HS-27A (cell line): ENCODE measurements around the gene B4GALNT4.
"Not testable (repeated sequence)": the region's sequence is repeated elsewhere in the genome, so short reads cannot be mapped to it uniquely, and the experiment has no call there.

Experiments used
- DNase-seq: peaks from one replicate; pipeline ENCODE4 v3.0.0-alpha.2; 2012; ENCODE audit warnings: low read depth, missing footprints

B4GALNT4 gene

GRCh38 chr11:359181-359714 is 10.1 kb upstream of the B4GALNT4 start:
- no peak for DNase-seq

DNA sequence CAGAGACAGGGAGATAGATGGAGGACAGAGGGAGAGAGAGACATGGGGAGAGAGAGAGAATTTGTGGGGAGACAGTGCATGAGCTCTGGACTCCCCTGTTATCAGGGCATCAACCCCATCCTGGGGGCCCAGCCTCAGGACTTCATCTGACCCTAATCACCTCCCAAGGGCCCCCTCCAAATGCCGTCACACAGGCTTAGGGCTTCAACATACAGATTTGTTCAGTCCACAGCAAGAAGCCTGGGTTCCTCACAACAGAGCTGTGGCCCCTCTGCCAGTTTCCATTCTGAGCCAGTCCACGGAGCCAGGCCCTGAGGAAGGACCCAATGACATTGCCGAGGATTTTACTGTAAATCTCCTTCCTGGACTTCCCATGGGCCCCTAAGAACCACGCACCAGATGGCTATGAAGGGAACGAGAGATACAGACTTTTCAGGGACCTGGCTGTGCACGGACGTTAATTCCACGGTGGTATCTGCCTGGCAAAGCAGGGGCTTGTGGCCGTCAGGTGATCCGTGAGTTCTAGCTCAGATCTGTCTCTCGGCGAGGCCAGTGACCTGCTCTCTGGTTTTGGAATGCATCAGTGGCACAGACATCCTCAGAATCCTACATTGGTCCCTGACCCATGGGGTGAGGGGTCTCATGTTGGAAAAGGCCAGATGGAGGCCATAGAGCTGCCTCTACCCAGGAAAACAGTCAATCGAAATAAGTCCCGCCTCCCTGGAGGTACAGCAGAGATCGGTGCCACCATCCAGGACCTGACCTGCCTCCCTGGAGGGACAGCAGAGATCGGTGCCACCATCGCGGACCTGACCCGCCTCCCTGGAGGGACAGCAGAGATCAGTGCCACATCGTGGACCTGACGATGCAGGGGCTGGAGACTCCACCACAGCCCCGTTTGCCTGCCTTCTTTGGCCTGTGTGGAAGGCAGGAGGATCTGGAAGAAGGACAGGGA is 8.7 kb upstream of the B4GALNT4 start:
- DNase-seq: no peak

DNA sequence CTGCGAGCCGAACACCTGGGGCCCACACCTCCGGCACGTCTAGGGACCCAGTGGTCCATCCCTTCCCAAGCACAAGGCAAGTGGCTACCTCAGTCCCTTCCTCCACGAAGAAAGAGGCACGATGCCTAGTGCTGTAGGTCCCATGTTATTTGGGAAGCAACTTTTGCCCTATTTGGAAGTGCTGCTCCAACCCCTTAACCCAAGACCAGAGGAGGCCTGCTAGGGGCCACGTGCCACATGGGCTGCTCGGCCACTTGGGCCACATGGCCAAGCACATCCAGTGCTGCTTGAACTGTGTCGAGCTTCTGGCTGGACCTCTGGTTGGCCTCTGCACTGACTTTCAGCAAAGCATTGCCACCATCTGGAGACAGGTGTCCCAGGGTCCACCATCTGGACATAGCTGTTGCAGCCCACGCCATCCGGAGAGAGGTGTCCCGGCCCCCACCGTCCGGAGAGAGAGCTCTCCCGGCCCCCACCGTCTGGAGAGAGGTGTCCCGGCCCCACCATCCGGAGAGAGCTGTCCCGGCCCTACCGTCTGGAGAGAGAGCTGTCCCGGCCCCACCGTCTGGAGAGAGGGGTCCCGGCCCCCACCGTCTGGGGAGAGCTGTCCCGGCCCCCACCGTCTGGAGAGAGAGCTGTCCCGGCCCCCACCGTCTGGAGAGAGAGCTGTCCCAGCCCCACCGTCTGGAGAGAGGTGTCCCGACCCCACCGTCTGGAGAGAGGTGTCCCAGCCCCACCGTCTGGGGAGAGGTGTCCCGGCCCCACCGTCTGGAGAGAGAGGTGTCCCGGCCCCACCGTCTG is 6.5 kb upstream of the B4GALNT4 start:
- no peak for DNase-seq

- DNase-seq: not testable (repeated sequence)
Observed at GRCh38 chr11:363443-363805, 5.9 kb upstream of the B4GALNT4 start.

DNA sequence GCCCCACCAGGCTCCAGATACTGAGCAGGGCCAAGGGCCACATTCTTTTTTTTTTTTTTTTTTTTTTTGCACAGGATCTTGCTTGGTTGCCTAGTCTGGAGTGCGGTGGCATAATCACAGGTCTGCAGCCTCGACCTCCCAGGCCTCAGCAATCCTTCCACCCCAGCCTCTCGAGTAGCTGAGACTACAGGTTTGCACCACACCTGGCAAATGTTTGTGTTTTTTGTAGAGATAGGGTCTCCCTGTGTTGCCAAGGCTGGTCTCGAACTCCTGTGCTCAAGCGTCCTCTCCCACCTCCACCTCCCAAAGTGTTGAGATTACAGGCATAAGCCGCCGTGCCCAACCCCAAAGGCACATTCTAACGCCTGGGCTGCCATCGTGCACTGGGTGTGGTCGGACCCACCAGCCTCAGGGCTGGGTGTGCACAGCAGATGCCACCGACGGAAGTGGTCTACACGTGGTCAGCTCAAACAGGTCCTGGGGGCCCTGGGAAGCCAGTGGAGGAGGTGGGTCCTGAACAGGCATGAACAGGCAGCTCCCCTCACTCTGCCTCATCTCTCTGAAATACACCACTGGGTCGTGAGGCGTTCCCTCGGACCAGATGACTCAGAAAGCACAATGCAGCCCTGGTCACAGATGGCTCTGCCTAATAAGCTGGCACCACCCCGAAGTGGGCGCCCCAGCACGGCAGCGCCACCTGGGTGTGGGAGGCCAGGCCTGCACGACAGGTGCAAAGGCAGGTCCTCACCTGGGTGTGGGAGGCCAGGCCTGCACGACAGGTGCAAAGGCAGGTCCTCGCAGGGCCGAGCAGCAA is 5.1 kb upstream of the B4GALNT4 start:
- DNase-seq: no peak

DNA sequence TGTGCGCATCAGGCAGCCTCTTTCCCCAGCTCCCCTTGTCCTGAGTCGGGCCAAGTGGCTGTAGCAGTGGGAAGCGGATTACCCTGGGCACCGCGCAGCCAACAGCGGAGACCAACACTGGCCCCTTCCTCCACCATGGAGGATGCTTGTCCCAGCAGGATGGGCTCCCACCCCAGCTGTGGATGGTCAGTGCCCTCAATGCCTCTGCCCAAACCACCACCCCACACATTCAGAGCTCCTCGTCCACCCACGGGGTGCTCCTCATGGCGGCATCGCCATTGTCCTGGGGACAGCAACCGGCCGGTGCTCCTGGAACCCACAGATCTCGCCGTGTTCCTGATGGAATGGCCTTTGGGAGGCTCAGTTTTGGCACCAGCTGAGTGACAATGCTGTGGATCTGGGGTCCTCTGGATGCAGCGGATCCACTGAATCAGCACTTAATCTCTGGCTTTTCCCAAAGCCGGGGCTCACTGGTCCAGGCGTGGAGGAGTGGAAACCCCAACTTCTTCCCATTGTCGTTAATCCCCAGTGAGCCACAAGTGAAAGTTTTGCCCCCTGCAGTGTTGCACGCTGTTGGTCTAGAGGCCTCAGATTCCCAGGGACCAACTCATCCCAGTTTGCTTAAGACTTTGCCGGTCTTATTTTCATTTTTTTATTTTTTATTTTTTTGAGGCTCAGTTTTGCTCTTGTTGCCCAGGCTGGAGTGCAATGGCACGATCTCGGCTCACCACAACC is 4.1 kb upstream of the B4GALNT4 start:
- DNase-seq: no peak

GRCh38 chr11:365831-366230 is 3.5 kb upstream of the B4GALNT4 start:
- DNase-seq: no peak

- no peak for DNase-seq
Observed at GRCh38 chr11:367956-368413, 1.3 kb upstream of the B4GALNT4 start.

DNA sequence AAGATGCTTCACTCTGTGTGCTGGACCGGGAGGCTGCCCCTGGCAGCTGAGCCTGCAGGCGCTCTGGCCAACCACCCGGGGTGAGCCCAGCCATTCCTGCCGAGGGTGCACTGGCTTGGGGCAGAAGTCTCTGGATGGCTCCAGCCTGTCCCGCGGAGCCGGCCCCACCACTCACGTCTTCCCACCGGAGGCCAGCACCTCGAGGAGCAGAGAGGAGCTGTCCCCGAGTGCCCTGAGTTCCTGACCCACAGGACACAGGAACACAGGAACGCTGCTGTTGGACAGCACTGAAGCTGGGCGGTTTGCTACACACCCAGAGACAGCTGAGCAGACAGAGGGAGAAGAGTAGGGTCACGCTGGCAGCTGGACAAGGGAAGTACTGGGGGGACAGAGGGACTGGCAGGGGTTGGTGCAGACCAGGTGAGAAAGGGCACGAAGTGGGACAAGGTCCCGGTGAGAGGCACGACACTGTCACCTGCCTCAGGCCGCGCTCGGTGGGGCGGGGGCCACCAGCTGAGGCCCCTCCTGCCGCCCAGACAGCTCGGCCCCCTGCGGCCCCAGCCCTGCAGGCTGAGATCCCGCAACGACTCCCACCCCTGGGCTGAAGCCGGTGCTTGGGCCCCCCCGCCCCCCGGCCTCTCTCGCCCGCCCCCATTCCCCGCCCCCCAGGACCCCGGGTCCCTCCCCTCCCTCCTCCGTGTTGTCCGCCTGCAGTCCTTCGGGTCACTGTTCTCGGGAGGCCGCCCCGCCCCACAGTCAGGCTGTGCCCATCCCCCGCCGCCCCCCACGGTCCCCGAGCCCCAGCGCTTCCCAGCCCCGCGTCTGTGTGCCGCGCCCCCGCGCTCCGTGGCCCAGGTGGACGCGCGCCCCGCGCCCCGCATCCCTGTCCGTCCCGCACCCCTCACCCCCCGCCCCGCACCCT is 624 bp upstream of the B4GALNT4 start:
- no peak for DNase-seq

GRCh38 chr11:370070-370941 is 1.0 kb downstream of the B4GALNT4 start:
- no peak for DNase-seq

DNA sequence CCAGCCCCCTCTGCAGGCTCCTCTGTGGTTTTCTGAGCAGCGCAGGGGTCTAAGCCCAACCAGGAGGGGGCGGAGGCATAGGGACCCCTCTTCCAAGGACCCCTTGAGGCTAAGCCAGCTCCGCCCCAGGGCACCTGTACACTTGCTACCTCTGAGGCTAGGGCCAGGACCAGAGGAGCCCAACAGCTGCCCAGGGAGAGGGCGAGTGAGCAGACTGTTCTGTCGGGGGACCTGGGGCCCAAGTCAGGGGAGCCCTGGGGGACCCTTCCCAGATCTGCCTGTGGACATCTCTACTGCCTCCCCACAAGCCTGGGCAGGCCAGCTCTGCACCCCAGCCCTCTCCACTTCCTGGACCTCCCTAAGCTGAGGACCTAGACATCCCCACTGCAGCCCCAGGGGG is 1.8 kb downstream of the B4GALNT4 start:
- no peak for DNase-seq

- DNase-seq: no peak
Observed at GRCh38 chr11:371716-372590, 2.7 kb downstream of the B4GALNT4 start.

DNA sequence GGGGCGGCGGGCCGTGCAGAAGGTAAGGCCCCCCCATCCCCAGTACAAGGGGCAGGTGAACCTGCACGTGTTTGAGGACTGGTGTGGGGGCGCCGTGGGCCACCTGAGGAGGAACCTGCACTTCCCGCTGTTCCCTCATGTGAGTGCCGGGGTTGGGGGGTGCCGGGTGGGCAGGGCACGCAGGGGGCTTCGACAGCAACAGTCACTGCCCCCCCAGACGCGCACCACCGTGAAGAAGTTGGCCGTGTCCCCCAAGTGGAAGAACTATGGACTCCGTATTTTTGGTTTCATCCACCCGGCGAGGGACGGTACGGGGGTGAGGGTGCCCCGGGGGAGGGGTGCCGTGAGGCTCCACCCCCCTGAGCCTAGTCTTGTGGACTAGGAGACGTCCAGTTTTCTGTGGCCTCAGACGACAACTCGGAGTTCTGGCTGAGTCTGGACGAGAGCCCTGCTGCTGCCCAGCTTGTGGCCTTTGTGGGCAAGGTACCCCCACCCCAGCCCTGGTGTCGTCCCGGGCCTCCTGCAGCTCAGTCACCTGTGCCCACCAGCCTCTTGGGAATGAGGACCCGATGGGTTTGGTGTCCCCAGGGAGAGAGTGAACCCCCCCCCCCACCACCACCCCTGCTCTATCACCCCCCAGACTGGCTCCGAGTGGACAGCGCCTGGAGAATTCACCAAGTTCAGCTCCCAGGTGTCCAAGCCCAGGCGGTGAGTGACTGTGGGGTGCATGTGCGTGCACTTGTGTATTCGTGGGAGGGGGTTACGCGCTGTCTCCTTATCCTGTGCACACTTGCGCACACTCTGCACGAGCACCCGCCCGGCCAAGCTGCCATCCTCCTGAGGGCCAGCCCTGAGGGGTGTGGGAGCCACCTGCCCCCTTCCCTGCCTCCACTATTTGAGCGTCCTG is 3.8 kb downstream of the B4GALNT4 start:
- DNase-seq: no peak

DNA sequence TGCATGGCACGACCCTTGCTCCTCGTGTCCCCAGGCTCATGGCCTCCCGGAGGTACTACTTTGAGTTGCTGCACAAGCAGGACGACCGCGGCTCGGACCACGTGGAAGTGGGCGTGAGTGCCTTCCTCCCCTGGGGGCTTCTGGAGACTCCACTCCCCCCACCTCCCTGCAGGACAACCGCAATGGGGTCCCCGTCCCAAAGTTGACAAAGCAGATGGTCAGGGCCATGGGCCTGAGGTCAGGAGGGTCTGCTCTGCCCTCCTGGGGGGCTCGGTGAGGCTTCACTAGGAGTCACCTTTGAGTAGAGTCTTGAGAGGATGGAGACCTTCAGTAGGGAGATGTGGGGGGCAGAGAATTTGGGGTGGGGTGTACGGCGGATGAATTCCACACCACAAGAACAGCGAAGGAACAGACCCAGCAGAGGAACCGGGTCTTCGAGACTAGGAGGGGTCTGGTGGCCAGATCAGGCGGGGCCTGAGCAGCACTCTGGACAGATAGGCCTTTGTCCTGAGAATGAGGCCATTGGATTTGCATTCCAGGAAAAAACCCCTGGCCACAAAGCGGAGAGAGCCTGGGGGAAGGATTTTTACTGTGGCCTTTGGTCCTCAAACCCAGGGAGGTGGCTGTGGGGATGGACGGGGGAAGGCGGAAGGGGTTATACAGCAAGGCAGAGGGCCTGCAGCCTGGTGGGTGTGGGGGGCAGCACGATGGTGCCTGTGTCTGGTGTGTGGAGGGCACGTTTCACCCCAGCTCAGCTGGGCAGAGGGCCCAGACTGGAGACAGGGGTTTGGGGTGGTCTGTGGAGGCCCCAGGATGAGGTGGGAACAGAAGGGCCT is 4.6 kb downstream of the B4GALNT4 start:
- no peak for DNase-seq

DNA sequence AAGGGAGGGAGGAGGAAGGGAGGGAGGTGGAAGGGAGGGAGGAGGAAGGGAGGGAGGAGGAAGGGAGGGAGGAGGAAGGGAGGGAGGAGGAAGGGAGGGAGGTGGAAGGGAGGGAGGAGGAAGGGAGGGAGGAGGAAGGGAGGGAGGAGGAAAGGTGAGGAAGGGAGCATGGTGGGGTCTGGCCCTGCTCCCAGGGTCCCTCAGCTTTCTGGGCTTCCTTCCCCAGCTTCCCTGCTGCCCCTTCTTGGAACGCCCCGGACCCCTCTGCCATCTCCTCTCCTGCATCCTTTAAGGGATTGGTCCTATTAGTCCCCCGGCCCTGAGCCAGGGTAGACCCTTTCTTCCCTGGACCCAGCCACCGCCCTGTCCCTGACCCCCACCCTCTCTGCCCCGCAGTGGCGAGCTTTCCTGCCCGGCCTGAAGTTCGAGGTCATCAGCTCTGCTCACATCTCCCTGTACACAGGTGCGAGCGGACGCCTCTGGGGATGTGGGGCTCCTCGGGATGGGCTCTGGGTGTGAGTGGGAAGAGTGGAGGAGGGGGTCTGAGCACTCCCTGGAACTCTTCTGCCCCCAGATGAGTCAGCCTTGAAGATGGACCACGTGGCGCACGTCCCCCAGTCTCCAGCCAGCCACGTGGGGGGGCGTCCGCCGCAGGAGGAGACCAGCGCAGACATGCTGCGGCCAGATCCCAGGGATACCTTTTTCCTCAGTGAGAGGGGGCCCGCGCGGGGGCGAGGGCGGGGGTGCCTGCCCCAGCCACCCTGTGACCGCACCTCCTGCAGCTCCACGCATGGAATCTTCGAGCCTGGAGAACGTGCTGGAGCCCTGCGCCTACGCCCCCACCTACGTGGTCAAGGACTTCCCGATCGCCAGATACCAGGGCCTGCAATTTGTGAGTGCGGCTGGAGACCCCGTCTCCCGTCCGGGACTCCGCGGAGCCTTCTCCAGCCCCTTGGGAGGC is 6.0 kb downstream of the B4GALNT4 start:
- DNase-seq: no peak
